Astrocyte (in vitro differentiated cells and primary cell): ENCODE measurements around the gene CNGB1.

Source experiments
- CTCF ChIP-seq: IDR thresholded peaks from 2 replicates; pipeline ENCODE4 v1.5.1; 2011; ENCODE audit warnings: low read depth, mild to moderate bottlenecking, inconsistent platforms, low read length, moderate library complexity; ENCODE audit not compliant: insufficient read depth
- EZH2 ChIP-seq: IDR thresholded peaks from 2 replicates; pipeline ENCODE4 v1.6.1; 2012; ENCODE audit warnings: mild to moderate bottlenecking, low read length, inconsistent platforms; ENCODE audit not compliant: insufficient read depth

GRCh38 chr16:57994361-57994760 lies 23.4 kb upstream of the CNGB1 start:
- TF ChIP-seq CTCF (no peak), EZH2 (no peak)
